NK-92 (cell line): Measurements from ENCODE around the gene ZNF668.

Experiments used
- DNase-seq: peaks from one replicate; lab custom pipeline; 2025; ENCODE audit not compliant: unreplicated experiment; lab: John Stamatoyannopoulos, UW

Gene ZNF668

DNA sequence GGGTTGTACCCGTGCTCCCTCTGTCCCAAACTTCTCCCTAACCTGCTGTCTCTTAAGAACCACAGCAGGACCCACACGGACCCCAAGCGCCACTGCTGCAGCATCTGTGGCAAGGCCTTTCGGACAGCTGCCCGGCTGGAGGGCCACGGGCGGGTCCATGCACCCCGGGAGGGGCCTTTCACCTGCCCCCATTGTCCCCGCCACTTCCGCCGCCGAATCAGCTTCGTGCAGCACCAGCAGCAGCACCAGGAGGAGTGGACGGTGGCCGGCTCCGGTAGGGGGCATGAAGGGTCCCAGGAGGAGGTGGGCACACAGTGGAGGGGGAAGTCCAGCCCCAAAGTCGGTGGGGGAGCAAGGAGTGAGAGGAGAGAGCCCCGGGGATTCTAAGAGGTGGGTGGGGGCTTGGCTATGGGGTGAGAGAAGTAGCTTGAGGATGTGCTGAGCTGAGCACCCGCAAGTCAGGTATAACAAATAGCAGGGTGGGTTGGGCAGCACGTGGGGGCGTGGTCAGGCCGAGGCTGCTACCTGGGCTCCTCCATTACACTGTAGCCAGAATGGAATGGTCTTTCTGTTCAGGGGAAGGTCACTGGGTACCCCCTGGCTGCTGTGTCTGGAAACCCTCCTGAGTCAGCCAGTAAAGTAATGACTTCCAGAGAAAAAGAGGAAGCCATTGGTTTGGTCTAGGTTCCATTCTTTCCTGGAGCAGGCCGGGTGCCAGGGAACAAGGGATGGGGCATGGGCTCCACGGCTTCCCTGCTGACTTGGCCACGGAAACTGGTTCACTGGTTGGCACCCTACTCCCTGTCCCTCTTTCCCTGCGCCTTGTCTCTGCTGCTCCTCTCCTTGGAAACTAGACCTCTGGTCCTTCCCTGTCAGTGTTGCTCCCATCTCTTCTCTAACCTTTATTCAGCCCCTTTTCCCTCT is 7.7 kb upstream of the ZNF668 start:
- no peak for DNase-seq

DNA sequence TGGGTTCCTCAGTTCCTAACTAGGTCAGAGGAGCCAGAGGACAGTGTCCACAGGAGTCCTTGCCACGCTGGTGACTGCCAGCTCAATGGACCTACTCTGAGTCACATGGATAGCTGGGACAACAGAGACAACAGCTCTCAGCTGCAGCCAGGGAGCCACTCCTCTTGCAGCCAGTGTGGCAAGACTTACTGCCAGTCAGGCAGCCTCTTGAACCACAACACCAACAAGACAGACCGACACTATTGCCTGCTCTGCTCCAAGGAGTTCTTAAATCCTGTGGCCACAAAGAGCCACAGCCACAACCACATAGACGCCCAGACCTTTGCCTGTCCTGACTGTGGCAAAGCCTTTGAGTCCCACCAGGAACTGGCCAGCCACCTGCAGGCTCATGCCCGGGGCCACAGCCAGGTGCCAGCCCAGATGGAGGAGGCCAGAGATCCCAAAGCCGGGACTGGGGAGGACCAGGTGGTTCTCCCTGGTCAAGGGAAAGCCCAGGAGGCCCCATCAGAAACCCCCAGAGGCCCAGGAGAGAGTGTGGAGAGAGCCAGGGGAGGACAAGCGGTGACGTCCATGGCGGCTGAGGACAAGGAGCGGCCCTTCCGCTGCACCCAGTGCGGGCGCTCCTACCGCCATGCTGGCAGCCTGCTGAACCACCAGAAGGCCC is 6.8 kb upstream of the ZNF668 start:
- DNase-seq = no peak

DNA sequence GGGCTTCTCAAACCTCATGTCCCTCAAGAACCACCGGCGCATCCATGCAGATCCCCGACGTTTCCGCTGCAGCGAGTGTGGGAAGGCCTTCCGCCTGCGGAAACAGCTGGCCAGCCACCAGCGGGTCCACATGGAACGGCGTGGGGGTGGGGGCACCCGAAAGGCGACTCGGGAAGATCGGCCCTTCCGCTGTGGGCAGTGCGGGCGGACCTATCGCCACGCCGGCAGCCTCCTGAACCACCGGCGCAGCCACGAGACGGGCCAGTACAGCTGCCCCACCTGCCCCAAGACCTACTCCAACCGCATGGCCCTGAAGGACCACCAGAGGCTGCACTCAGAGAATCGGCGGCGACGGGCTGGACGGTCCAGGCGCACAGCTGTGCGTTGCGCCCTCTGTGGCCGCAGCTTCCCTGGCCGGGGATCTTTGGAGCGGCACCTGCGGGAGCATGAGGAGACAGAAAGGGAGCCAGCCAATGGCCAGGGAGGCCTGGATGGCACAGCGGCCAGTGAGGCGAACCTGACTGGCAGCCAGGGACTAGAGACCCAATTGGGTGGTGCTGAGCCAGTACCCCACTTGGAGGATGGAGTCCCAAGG is 6.1 kb upstream of the ZNF668 start:
- no peak for DNase-seq

GRCh38 chr16:31079342-31079944 is 5.4 kb upstream of the ZNF668 start:
- DNase-seq = no peak

DNA sequence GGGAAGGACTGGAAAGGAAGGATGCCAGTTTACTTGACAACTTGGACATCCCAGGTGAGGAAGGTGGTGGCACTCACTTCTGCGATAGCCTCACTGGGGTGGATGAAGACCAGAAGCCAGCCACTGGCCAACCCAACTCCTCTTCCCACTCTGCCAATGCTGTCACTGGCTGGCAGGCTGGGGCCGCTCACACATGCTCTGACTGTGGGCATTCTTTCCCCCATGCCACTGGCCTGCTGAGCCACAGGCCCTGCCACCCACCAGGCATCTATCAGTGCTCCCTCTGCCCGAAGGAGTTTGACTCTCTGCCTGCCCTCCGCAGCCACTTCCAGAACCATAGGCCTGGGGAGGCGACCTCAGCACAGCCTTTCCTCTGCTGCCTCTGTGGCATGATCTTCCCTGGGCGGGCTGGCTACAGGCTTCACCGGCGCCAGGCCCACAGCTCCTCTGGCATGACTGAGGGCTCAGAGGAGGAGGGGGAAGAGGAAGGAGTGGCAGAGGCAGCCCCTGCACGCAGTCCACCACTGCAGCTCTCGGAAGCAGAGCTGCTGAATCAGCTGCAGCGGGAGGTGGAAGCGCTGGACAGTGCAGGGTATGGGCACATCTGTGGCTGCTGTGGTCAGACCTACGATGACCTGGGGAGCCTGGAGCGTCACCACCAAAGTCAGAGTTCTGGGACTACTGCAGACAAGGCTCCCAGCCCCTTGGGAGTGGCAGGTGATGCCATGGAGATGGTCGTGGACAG is 4.7 kb upstream of the ZNF668 start:
- DNase-seq = no peak

GRCh38 chr16:31077592-31078396 is 3.8 kb upstream of the ZNF668 start:
- no peak for DNase-seq

GRCh38 chr16:31077024-31077423 is 3.0 kb upstream of the ZNF668 start:
- DNase-seq = no peak

GRCh38 chr16:31076319-31076718 is 2.3 kb upstream of the ZNF668 start:
- no peak for DNase-seq

- DNase-seq = no peak
Measured at GRCh38 chr16:31074814-31075183, 759 bp upstream of the ZNF668 start.

DNA sequence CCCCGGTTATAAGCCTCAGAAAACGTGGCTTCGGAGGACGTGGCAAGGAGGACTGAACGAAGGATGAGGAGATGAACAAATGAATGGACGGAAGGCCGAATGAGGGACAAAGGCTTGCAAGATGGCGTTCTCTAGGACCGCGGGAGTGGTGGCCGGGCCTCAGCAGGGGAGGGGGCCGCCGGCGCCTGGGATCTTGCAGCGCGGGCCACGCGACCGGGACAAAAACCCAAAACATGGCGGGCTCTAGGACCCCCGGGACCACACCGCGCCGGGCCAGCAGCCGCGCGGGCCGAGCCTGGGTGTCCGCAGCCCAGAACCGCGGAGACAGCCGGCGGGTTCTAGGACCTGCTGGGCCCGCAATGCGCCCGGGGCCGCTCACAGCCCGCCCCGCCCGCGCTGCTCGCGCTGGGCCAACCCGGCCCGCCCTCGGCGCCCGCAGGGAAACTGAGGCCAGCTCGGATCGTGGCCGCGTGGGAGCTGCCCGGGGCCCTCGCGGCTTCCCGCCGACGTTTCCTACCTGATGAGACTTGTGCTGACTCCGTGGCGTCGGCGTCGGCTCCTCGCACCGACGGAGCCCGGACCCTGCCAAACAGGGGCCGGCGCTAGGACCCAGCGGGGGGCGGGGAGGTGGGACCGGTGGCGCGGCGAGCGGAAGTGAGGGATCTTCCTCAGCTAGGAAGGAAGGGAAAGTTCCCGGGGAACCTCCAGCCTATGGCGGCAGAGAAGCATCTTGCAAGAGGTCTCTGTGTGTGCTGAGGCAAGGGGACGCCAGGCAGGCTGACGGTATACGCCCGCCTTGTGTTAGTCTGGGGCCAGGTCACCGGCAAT is 684 bp downstream of the ZNF668 start:
- no peak for DNase-seq

- DNase-seq = no peak
Measured at GRCh38 chr16:31072540-31073141, 1.4 kb downstream of the ZNF668 start.

- no peak for DNase-seq
Measured at GRCh38 chr16:31071861-31072260, 2.2 kb downstream of the ZNF668 start.

GRCh38 chr16:31067342-31067741 is 6.7 kb downstream of the ZNF668 start:
- no peak for DNase-seq

GRCh38 chr16:31064882-31065461 is 9.1 kb downstream of the ZNF668 start:
- no peak for DNase-seq

DNA sequence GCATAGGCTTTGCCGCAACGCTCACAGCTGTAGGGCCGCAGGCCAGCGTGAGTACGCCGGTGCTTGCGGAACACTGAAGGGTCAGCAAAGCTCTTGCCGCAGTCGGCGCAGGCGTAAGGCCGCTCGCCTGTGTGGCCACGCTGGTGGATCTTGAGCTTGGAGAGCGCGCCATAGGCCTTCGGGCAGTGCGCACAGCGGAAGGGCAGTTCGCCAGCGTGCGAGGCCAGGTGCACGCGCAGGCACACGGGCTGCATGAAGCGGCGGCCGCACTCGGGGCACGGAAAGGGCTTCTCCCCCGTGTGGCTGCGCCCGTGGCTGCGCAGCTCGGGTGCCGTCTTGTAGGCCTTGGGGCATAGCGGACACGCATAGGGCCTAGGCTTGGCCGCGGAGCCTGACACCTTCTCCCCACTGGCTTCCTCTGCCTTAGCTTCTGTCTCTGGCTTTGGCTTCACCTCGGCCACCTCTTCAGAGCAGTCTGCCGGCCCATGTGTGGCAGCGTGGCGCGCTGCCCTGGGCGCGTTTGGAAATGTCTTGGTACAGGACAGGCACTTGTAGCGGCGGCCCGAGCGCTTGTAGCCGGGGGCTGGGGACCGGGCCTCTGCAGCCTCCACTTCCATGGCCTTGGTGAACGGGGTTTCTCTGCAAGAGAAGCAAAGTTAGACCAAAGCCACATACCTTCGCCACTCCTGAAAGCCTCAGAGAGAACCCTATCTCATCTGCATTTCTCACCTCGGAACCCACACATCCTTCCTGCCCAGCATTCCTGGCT is 10.0 kb downstream of the ZNF668 start:
- DNase-seq = no peak

GRCh38 chr16:31063495-31063842 is 10.6 kb downstream of the ZNF668 start:
- DNase-seq = no peak

DNA sequence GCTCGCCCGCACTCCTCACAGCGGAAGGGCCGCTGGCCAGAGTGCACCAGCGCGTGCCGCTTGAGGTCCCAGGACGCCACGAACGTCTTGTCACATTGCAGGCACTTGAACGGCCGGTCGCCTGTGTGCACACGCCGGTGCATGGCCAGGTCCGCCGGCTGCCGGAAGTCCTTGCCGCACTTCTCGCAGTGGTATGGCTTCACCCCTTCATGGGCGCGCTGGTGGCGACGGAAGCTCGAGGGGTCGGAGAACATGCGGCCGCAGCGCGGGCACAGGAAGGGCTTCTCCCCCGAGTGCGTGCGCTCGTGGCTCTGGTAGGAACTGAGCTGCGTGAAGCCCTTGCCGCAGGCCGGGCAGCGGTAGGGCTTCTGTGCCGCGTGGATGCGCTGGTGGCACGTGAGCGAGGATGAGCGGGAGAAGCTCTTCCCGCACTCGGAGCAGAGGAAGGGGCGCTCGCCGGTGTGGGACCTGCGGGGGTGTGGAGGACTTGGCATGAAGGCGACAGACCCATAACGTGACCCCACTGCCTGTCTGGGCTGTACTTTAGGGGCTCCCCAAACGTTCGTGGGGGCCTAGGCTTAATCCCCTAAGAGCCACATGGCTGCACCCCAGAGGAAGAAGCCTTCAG is 12.1 kb downstream of the ZNF668 start:
- DNase-seq = no peak
